ENCODE data around the gene UBE3D.

DNA sequence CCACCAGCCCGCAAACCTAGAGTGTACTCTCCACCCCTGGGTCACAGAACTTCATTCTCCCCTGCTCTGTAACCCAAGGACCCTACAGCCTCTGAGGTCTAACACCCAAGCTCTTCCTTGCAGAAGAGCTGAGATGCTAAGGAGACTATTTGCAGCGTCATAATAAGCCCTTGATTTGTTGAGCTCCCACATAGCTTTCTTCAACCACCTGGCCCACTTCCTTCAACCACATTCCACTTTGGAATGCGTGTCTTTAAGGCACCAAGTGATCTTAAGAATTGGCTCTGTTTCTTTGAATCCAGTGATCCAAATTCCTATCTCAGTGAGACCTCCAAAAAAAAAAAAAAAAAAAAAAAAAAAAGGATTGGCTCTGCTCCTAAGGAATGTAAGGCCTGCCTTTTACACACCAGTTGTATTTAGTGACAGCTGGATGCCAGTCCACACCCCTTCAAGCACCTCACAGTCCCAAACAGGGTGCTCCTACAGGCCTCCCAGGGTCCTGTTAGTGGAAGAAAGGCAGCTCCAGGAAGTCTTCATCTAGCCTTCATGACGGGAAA, 106.2 kb downstream of the UBE3D start:
- TF ChIP-seq, protein P1, sequence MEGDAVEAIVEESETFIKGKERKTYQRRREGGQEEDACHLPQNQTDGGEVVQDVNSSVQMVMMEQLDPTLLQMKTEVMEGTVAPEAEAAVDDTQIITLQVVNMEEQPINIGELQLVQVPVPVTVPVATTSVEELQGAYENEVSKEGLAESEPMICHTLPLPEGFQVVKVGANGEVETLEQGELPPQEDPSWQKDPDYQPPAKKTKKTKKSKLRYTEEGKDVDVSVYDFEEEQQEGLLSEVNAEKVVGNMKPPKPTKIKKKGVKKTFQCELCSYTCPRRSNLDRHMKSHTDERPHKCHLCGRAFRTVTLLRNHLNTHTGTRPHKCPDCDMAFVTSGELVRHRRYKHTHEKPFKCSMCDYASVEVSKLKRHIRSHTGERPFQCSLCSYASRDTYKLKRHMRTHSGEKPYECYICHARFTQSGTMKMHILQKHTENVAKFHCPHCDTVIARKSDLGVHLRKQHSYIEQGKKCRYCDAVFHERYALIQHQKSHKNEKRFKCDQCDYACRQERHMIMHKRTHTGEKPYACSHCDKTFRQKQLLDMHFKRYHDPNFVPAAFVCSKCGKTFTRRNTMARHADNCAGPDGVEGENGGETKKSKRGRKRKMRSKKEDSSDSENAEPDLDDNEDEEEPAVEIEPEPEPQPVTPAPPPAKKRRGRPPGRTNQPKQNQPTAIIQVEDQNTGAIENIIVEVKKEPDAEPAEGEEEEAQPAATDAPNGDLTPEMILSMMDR (IDR thresholded peaks at IDR 0.05), result no peak
- TF ChIP-seq POLR2A (IDR thresholded peaks at IDR 0.05), result no peak

Measured in heart left ventricle (tissue), 13 donors.